ENCODE measurements around the gene KIAA2012. TPM values are rescaled to one million over a fixed set of nuclear protein-coding genes. Genes with fewer than 3 reads are reported as not detected.
A peak's percentile ranks its signal among the peaks of the same experiment; 100 is the strongest.
"Not testable (repeated sequence)": the region's sequence is repeated elsewhere in the genome, so short reads cannot be mapped to it uniquely, and the experiment has no call there.

KIAA2012 gene
- total RNA-seq, 1 donor: not detected

- Histone ChIP-seq H3K27ac (ENCODE audit: low read depth, low read length) (peak overlapping the region; percentile 62), H3K79me2 (ENCODE audit: insufficient read depth, low read length) (no peaks in the 10 kb centered on the region), H2AFZ (ENCODE audit: low read length) (no peak overlapping the region), H3K9me3 (ENCODE audit: low read depth, low read length) (no peaks in the 10 kb centered on the region), H3K36me3 (ENCODE audit: insufficient read depth, low read length) (no peaks in the 10 kb centered on the region), H4K20me1 (ENCODE audit: insufficient read depth, low read length) (no peaks in the 10 kb centered on the region), H3K4me2 (ENCODE audit: insufficient read depth, low read length) (no peak overlapping the region), H3K27me3 (ENCODE audit: insufficient read depth, low read length) (no peaks in the 10 kb centered on the region), H3K4me3 (ENCODE audit: insufficient read depth, low read length) (no peak overlapping the region), H3K4me1 (ENCODE audit: insufficient read depth, low read length) (peaks cover 31% of the 10 kb centered on the region)
- peak; percentile 90 for DNase-seq (ENCODE audit: insufficient read length, low spot score, missing footprints)
- TF ChIP-seq CTCF (IDR thresholded peaks at IDR 0.05; ENCODE audit: extremely low read depth, low read depth, low read length): no peak
Measured at GRCh38 chr2:202133200-202133908, 60.3 kb downstream of the KIAA2012 start.

DNA sequence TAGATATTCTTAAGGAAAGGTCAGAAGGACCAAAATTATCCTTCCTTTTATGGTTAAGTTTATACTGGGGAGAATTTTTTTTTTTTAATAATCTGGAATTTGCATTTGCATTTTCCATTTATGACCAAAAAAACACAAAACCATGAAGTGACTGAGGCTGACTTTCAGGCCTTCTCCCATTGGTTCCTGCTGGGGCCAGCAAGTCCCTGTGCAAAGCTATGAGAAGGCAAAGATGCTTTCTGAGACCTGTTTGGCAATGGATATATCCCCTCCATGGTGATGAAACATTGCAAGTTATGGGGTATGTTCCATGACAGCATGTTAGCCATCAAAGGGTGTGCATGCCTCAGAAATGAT is 60.8 kb downstream of the KIAA2012 start:
- H3K36me3 ChIP-seq (ENCODE audit: insufficient read depth, low read length): no peaks in the 10 kb centered on the region
- no peaks in the 10 kb centered on the region for H4K20me1 ChIP-seq (ENCODE audit: insufficient read depth, low read length)
- peak overlapping the region; percentile 62 for H3K27ac ChIP-seq (ENCODE audit: low read depth, low read length)
- peaks cover 31% of the 10 kb centered on the region for H3K4me1 ChIP-seq (ENCODE audit: insufficient read depth, low read length)
- H3K79me2 ChIP-seq (ENCODE audit: insufficient read depth, low read length): no peaks in the 10 kb centered on the region
- peak; percentile 71 for DNase-seq (ENCODE audit: insufficient read length, low spot score, missing footprints)
- H3K4me3 ChIP-seq (ENCODE audit: insufficient read depth, low read length): no peak overlapping the region
- no peak for TF ChIP-seq CTCF (IDR thresholded peaks at IDR 0.05; ENCODE audit: extremely low read depth, low read depth, low read length)
- peak overlapping the region; percentile 2 for H3K4me2 ChIP-seq (ENCODE audit: insufficient read depth, low read length)
- H2AFZ ChIP-seq (ENCODE audit: low read length): no peak overlapping the region
- H3K27me3 ChIP-seq (ENCODE audit: insufficient read depth, low read length): no peaks in the 10 kb centered on the region
- no peaks in the 10 kb centered on the region for H3K9me3 ChIP-seq (ENCODE audit: low read depth, low read length)

DNA sequence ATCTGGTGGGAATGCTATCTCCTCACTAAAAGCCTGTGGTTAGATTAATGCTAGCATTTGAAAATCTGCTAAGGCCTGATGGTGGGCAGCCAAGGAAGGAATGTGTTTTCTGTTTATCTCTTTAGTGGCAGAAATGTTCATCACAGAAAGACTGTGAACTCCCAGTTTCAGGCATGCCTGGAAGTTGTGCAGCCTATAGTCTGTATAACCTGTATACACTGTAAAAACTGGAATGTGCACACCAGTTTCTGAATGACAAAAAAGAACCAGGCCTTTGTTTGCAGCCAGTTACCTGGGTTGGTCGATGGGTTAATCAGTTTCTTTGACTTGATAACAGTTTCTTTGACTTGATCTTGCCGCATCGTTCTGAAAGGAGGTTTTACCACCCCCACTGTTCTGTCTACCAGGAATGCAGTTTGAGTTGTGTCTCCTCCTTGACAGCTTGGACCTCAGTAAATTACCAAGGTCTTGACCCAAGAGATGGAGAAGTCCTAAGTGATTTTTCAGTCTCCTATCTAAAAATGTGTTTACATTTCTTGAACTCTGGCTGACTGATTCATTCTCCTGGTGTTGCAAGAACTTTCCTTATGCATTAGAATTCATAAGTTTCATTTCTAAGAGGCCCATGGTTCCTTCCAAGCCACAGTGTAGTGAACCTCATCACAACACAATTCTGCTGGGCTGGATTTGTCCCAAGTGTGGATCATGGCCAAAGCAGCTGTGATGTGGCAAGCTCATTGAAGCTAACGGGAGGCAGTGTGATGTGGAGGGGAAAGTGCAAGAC is 62.2 kb downstream of the KIAA2012 start:
- Histone ChIP-seq H3K36me3 (ENCODE audit: insufficient read depth, low read length) (no peaks in the 10 kb centered on the region), H2AFZ (ENCODE audit: low read length) (no peak overlapping the region), H3K27me3 (ENCODE audit: insufficient read depth, low read length) (no peaks in the 10 kb centered on the region), H3K79me2 (ENCODE audit: insufficient read depth, low read length) (no peaks in the 10 kb centered on the region), H4K20me1 (ENCODE audit: insufficient read depth, low read length) (no peaks in the 10 kb centered on the region), H3K4me2 (ENCODE audit: insufficient read depth, low read length) (peak overlapping the region; percentile 57), H3K4me1 (ENCODE audit: insufficient read depth, low read length) (peaks cover 34% of the 10 kb centered on the region), H3K9me3 (ENCODE audit: low read depth, low read length) (no peaks in the 10 kb centered on the region), H3K4me3 (ENCODE audit: insufficient read depth, low read length) (no peak overlapping the region), H3K27ac (ENCODE audit: low read depth, low read length) (peak overlapping the region; percentile 62)
- DNase-seq (ENCODE audit: insufficient read length, low spot score, missing footprints): peak; percentile 98
- TF ChIP-seq CTCF (IDR thresholded peaks at IDR 0.05; ENCODE audit: extremely low read depth, low read depth, low read length): no peak

DNA sequence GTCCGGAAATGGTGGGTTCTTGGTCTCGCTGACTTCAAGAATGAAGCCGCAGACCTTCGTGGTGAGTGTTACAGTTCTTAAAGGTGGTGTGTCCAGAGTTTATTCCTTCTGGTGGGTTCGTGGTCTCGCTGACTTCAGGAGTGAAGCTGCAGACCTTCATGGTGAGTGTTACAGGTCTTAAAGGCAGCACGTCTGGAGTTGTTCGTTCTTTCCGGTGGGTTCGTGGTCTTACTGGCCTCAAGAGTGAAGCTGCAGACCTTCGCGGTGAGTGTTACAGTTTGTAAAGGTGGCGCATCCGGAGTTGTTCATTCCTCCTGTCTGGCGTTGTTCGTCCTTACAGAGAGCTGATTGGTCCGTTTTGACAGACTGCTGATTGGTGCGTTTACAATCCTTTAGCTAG is 63.0 kb downstream of the KIAA2012 start:
- H3K36me3 ChIP-seq (ENCODE audit: insufficient read depth, low read length); DNase-seq (ENCODE audit: insufficient read length, low spot score, missing footprints); H3K27me3 ChIP-seq (ENCODE audit: insufficient read depth, low read length); H3K4me3 ChIP-seq (ENCODE audit: insufficient read depth, low read length); H4K20me1 ChIP-seq (ENCODE audit: insufficient read depth, low read length); H3K79me2 ChIP-seq (ENCODE audit: insufficient read depth, low read length); H2AFZ ChIP-seq (ENCODE audit: low read length); H3K9me3 ChIP-seq (ENCODE audit: low read depth, low read length): not testable (repeated sequence)
- H3K4me2 ChIP-seq (ENCODE audit: insufficient read depth, low read length): peak overlapping the region; percentile 57
- H3K4me1 ChIP-seq (ENCODE audit: insufficient read depth, low read length): peaks cover 38% of the 10 kb centered on the region
- H3K27ac ChIP-seq (ENCODE audit: low read depth, low read length): peak overlapping the region; percentile 38
